ENCODE data around the gene KMT2E. TPM values are rescaled to one million over a fixed set of nuclear protein-coding genes. Genes with fewer than 3 reads are reported as not detected.

The KMT2E gene
- total and polyA plus RNA-seq, 2 donors (not counting 1 experiment from before 2014, with no cell fraction given): 32.4 to 328 TPM

- Histone ChIP-seq H3K79me2 (ENCODE audit: control insufficient read depth, insufficient read depth, low read length) (peaks cover 92% of the 10 kb centered on the region), H4K20me1 (ENCODE audit: control insufficient read depth, insufficient read depth, low read length, poor library complexity, severe bottlenecking) (peaks cover 1% of the 10 kb centered on the region), H3K27ac (ENCODE audit: low read length in 2 of 2) (peak overlapping the region; percentile 100), H2AFZ (ENCODE audit: insufficient read depth, low read depth, low read length, poor library complexity, severe bottlenecking) (no peak overlapping the region), H3K4me3 (ENCODE audit: control extremely low read depth in 1 of 5, extremely low read depth in 1 of 5, insufficient read depth in 1 of 5, low read depth in 2 of 5, low read length in 4 of 5) (peak overlapping the region; percentile 95 to 99 (median 99)), H3K36me3 (replicated peaks in 1 of 2; ENCODE audit: control extremely low read depth in 1 of 2, control insufficient read depth in 1 of 2, extremely low read depth in 1 of 2, insufficient read depth in 2 of 2, low read length in 1 of 2) (peaks cover 0 to 16% of the 10 kb centered on the region in 2 experiments), H3K9ac (ENCODE audit: low read length) (peak overlapping the region; percentile 100), H3K4me2 (replicated peaks; ENCODE audit: low read depth, low read length, poor library complexity, severe bottlenecking) (peak overlapping the region; percentile 82), H3K4me1 (ENCODE audit: control insufficient read depth in 2 of 2, insufficient read depth in 2 of 2, low read length in 2 of 2) (peaks cover 45 to 52% of the 10 kb centered on the region in 2 donors), H3K9me3 (ENCODE audit: control extremely low read depth in 1 of 3, control insufficient read depth in 2 of 3, insufficient read depth in 1 of 3, low read length in 2 of 3) (no peaks in the 10 kb centered on the region), H3K27me3 (replicated peaks in 1 of 4; ENCODE audit: control extremely low read depth in 1 of 4, control insufficient read depth in 3 of 4, insufficient read depth in 4 of 4, low read length in 3 of 4) (no peaks in the 10 kb centered on the region)
- intact Hi-C loops (cut with micrococcal nuclease): loop anchor here (5.0 to 10.0 kb wide), 3 partner anchors 341 to 1104 kb away; partner anchors contain the start of genes RINT1 and SYPL1
- TF ChIP-seq CTCF (IDR thresholded peaks at IDR 0.05): no peak
- no peak for TF ChIP-seq EZH2 (IDR thresholded peaks at IDR 0.05; ENCODE audit: borderline replicate concordance, insufficient read depth, low read depth, low read length, poor library complexity, severe bottlenecking)
- peak overlapping the region; percentile 99 for H3K4me3 Mint-ChIP-seq
- DNase-seq: peak; percentile 43
- peak overlapping the region; percentile 100 for H3K27ac Mint-ChIP-seq
- ATAC-seq (ENCODE audit: low read depth): no peak
- ChIA-PET POLR2A (interaction anchor here (0.7 to 8.5 kb wide), 5 partner anchors 21 to 341 kb away, joined by 4 to 101 read pairs (median 11); no protein-coding TSS in a partner anchor), CTCF (interaction anchor here (0.7 to 16.1 kb wide), 11 partner anchors 16 to 91 kb away, joined by 3 to 282 read pairs (median 4); no protein-coding TSS in a partner anchor)
- WGBS (ENCODE audit: insufficient coverage): no CpG with 5 or more reads among the region's 7 CpGs
- H3K27me3 Mint-ChIP-seq: no peaks in the 10 kb centered on the region
- H3K4me1 Mint-ChIP-seq: peaks cover 54% of the 10 kb centered on the region
- H3K9me3 Mint-ChIP-seq (ENCODE audit: insufficient read depth): no peaks in the 10 kb centered on the region
Measured at GRCh38 chr7:105011141-105011830, 2.7 kb upstream of the KMT2E start.
